ENCODE measurements around the gene COL19A1.

Gene COL19A1

DNA sequence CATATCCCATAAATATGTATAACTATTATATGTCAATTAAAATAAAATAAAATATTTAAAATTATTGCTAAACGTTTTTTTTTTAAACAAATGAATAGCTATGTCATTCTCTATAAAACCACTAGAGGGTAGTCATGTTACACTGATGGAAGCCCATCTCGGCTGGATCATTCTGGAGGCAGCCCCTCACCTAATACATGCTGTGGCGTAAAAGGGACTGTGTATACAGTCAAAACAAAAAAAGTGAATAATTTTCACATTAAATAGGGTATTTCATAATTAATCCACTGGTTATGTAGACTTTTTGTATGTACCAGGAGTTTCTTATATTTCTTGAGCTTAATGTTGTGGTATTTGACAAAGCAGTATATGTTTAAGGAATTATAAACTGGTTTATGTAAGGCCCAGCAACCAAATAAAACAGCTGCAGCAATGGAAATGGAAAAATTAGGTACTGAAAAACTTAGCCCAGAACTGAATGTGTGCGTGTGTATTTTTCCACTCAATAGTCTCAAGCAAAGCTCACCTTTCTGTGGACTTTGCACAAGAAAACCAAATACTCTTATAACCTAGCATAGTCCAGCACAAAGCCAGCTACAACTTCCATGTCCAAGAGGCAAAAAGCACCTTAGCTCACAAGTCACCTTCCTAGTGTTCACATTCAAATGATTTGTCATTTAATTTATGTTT lies 354.8 kb downstream of the COL19A1 start:
- DNase-seq (ENCODE audit: low spot score) = peak; percentile 52

DNA sequence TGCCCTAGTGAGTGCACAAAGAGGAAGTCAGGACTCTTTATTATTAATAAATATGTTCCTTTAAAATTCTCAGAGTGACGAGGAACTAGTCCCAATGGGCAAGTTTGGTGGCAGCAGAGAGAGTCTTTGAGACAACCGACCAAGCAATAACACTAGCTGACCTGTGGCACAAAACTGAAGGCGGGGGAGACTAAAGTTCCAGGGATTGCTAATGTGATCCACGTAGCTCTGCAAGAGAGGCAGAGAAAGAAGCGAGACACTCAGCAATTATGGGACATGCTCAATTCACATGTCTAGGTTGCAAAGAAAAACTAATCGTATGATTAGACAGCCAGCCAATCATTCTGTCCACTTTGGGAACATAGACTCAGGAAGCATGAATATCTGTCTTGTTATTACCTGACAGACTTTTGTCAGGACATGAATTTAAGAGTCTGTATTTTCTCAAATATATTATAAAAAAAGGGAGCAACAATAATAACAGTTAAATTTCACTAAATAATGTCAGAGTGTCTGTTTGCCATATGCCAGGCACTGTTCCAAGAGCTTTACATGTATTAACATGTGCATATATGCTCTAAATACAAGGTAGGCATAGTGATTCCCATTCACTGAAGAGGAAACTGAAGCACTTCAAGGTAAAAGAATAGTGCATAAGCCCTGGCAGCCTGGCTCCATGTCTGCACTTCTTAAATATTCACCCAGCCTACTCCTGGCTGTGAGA lies 355.5 kb downstream of the COL19A1 start:
- DNase-seq (ENCODE audit: low spot score) = no peak

DNA sequence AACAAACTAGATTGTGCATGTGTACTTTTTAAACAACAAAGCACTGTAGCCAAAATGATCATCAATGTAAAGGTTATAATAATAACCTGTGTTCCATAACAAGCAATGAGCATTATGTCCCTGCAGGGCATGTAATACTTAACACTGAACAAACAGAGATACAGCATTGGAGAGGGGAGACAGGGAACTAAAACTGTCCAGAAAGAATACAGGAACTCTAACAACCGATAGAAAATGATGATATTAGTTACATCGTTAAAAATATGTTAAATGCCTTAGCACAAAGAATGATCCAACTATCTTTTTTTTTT lies 356.0 kb downstream of the COL19A1 start:
- no peak for DNase-seq (ENCODE audit: low spot score)

DNA sequence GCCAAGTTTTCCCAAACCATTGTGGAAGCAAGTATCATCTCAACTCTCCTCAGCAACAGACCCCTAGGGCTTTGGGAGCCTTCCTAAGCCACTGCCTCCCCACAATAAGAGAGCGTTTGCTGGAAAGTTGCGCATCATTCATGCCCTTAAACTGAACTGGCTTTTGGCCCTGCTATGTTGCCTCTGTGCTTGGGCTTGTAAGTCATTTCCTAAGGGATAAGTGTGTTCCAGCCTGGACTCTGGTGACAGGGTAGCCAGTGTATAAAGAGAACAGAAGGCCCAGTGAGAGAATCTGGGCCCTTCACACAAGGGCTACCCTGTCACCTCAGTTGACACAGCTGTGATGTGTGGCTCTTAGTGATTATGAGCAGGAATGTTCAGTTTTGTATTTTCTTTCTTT lies 358.7 kb downstream of the COL19A1 start:
- DNase-seq (ENCODE audit: low spot score) = no peak

DNA sequence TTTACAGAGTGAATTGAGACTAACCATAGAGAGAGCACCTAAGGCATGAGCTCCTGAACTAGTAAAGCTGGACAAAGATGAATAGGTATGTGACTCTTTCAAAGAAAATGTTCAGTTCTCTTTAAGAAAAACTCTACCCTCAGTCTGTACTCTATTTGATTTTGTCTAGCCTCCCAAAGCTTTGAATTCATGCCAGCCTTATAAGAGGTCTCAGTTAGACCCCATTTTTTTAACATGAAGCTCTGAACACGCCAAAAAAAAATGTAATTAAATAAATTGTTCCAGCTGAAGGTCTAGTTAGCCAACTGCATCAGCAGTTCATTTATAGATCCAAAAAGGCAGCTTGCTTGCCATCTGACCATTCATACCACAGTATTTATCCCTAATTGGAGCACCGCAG lies 365.0 kb downstream of the COL19A1 start:
- DNase-seq (ENCODE audit: low spot score) = no peak

DNA sequence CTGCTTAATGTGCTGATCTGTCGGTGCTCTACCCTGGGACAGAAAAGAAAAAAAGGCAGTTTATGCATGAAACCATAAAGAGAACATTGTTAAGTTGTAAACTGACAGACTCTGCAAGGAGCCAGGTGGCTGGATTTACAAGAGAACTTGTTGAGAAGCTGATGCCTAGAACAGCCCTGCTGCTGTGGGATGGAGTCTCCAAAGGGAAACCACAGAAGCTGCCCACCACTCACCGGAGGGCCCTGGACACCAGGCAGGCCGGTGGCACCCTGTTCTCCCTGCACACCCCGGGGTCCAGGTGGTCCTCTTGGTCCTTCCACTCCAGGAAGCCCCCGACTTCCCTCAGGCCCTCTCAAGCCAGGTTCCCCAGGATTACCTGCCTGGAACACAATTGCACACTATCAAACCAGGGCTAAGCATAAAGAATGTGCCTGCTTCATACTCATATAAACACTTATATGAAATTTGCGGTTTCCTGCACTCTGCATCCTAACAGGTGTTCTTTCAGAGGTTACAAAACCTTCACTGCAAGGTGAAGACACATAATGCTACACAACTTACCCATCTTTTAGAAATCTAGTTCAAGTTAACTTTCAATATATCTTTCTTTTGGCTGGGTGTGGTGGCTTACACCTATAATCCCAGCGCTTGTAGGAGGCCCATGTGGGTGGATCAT lies 368.3 kb downstream of the COL19A1 start:
- DNase-seq (ENCODE audit: low spot score) = no peak

DNA sequence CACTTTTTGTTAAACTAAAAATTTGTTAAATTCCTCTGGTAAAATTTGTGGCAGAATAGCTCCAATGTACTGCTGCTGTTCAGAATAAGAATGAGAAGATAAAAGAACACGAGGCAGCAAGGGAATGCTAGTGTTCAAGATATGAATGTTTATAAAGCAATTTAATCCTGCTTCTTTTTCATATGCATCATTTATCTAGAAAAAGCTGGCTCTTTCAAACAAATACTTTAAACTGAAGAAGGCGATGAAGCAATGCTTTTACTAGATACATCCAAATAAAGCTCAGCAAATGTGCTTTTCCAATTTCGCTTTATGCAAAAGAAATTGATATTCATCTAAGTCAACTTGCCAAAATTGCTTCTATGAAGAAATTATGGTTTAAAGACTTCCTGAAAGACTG lies 370.0 kb downstream of the COL19A1 start:
- DNase-seq (ENCODE audit: low spot score) = no peak

DNA sequence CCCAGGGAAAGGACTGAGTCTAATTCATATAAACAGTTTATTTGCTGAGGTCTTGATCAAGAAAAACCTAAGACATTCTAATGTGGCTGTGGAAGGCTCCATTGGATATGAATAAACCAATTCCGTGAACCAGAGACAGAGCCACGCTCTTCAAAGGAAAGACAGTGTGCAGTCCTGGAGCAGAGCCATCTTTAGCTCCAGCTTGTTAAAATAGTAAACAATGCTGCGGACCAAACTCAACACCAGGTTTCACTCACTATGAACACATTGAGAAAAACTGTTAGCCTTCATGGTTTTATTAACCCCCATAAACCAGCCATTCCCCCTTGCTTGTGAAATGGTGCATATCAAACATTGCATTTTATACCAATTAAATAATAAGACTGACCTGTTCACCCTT lies 374.7 kb downstream of the COL19A1 start:
- DNase-seq (ENCODE audit: low spot score) = no peak

DNA sequence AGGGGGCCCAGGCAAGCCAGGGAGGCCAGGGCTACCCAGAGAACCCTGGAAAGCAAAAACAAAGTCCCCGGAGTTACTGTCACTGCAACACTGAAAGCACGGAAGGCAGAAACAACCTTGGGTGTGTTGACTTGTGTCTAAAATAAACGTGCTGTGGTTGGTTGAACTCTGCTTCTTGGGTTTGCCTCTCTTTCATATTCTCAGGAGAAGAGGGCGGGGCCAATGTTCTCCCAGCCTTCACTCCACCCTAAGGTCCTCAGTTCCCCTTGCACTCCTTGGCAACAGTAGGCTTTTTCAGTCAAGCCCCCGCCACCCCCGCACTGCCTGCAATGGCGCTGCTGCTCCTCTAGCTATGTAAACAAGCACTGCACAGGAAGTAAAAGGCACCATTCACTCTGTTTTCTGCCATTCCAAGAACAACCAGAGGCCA lies 375.6 kb downstream of the COL19A1 start:
- no peak for DNase-seq (ENCODE audit: low spot score)

DNA sequence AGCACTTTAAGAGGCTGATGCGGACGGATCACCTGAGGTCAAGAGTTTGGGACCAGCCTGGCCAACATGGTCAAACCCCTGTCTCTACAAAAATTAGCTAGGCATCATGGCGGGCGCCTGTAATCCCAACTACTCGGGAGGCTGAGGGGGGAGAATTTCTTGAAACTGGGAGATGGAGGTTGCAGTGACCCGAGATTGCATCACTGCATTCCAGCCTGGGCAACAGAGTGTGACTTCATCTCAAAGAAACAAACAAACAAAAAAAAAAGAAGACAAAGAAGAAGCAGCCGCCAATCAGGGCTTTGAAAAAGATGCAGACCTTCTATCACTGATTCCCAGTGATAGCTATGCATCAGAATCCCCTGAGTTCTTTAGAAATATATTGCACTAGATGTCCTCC lies 379.8 kb downstream of the COL19A1 start:
- DNase-seq (ENCODE audit: low spot score) = no peak

DNA sequence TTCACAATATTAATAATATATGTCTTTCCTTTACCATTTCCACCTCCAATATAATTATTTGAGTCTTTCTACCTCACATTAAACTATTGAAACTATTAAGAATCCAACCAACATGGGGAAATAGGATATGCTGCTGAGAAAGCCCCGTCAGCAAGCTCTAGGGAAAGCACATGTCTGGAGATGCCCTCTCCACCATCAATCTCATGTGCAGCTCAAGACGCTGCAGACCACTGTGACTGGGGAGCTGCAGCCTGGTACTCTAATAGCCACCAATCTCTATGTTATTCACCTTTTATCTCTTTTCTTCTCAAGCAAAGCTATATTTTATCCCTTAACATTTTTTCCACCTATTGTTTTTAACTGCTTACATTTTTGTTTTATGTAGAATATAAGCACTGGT lies 386.2 kb downstream of the COL19A1 start:
- DNase-seq (ENCODE audit: low spot score) = no peak

DNA sequence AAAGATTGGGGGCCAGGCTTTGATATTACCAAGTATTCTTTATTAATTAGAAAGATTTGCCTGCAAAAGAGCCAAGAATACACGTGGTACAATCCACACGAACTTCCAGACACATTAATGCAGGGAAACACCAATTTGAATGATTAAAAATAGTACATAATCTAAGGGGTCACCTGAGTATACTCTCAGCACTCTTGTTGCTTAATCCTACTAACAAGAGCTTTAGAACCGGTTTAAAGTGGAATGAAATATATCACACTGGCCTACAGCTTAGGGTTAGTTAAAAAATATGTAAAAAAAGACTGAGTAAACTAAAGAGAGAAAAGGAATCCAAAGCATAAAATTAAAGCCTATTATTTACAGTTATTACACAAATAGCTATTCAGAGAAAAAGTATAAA lies 387.6 kb downstream of the COL19A1 start:
- no peak for DNase-seq (ENCODE audit: low spot score)

DNA sequence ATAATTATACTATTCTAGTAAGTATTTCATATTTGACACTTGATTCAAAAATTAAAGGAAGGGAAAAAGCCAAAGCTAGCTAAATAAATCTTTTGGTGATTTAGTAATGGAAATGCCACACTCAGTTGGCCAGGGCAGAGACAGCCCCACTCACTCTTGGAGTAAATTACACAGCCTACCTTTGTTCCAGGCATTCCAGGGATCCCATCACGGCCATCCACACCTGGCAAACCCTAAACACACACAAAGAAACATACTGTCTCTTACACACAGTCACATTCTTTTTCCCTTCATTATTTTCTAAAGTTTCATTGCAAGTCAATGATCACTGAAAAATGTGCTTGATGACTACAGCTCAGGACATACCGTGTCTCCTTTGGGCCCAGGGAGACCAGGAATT lies 388.4 kb downstream of the COL19A1 start:
- no peak for DNase-seq (ENCODE audit: low spot score)

DNA sequence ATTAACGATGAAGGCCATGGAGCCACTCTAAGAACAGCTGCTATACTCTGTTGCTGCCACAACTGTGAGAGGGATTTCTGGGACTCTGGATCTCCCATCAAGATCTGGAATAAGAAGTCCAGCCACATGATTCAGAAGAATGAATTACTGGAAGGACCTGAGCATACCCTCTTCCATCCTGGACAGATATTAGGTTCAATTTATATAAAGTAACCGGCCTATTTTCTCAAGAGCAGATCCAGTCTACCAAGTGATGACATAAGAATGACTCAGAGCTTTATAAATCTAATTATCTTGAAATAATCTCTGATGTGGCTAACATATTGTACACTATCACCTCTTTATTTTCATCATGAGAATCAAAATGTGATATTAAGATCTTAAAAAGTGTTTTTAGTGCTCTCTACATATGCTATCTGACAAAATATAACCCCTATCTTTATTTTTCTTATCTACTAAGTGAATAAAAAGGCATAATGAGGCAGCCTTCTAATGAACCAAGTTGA lies 391.5 kb downstream of the COL19A1 start:
- no peak for DNase-seq (ENCODE audit: low spot score)

DNA sequence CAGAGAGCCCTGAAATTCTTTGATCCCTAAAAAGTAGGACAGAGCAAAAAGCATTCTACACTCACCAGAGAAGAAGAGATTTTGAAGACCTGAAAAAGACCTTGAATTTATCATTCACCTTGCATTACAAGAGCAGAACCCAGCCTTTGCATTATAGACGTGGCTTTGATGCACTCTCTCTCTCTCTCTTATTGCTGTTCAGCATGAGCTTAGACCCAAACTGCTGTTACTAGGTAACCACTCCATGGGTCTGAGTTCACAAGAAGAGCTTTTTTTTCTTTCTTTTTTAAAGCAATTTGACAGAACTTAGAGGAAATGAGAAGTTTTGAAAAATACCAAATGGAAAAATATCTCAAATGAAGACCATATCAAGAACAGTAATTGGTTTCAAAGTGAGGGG lies 392.1 kb downstream of the COL19A1 start:
- no peak for DNase-seq (ENCODE audit: low spot score)

Small RNAs within 50 kb of the gene (small RNA-seq; reads per million reads assigned to genes)
- gene RPL37P15 = 0 to 0.04 reads per million in 2 experiments
